Upper lobe of left lung (tissue), 6 donors: ENCODE measurements around the gene CCDC86. TPM values are rescaled to one million over a fixed set of nuclear protein-coding genes. Genes with fewer than 3 reads are reported as not detected.
A peak's percentile ranks its signal among the peaks of the same experiment; 100 is the strongest.

ENCODE experiments used
- ATAC-seq, 2 donors: fragments of 200-7000 bp; cut with Tn5 transposase; one replicate each; pipeline ENCODE4 v1.9.1; 2022; ENCODE audit warnings: mild to moderate bottlenecking in 2 of 2, moderate library complexity in 2 of 2; ENCODE audit not compliant: low FRiP score in 2 of 2
- DNase-seq, 2 donors: peaks; one replicate each; pipeline ENCODE4 v3.0.0-alpha.2; 2019 to 2020
- H3K27ac ChIP-seq, 4 donors: fragments of 200-600 bp; sonication (generic); one replicate each; pipeline ENCODE4 v1.5.1; 2016 to 2019
- H3K27me3 ChIP-seq, 4 donors: fragments of 200-600 bp; sonication (generic); one replicate each; pipeline ENCODE4 v1.5.1; 2017 to 2019
- H3K36me3 ChIP-seq, 4 donors: fragments of 200-600 bp; sonication (generic); one replicate each; pipeline ENCODE4 v1.5.1; 2016 to 2019
- H3K4me1 ChIP-seq, 4 donors: fragments of 200-600 bp; sonication (generic); one replicate each; pipeline ENCODE4 v1.5.1; 2018 to 2019
- H3K4me3 ChIP-seq, 4 donors: fragments of 200-600 bp; sonication (generic); one replicate each; pipeline ENCODE4 v1.5.1; 2017 to 2019; ENCODE audit warnings: mild to moderate bottlenecking in 2 of 4, moderate library complexity in 1 of 4
- H3K9me3 ChIP-seq, 4 donors: fragments of 200-600 bp; sonication (generic); one replicate each; pipeline ENCODE4 v1.5.1; 2018 to 2019
- EP300 ChIP-seq, 4 donors: sonication (generic); formaldehyde crosslinking; IDR thresholded peaks; one replicate each; pipeline ENCODE4 v1.5.1; 2017; ENCODE audit warnings: antibody characterized with exemption in 4 of 4, control low read depth in 2 of 4
- POLR2A ChIP-seq, 4 donors: fragments of 450-650 bp; IDR thresholded peaks; one replicate each; pipeline ENCODE4 v1.5.1; 2016 to 2017; ENCODE audit warnings: antibody characterized with exemption in 4 of 4, mild to moderate bottlenecking in 2 of 4
- POLR2AphosphoS5 ChIP-seq, 2 donors: sonication (generic); formaldehyde crosslinking; IDR thresholded peaks; one replicate each; pipeline ENCODE4 v1.5.1; 2017; ENCODE audit warnings: antibody characterized with exemption in 2 of 2
- WGBS, 2 donors: methylation state at CpG; one replicate each; pipeline ENCODE4 v1.1.5; 2017 to 2018; 5-methylcytosine and 5-hydroxymethylcytosine counted together
- total RNA-seq, 6 donors: library from RNA; depleted of rRNA in 4 of 6; stranded (reverse); fragments of >200 nt in 4 of 6; gene quantifications; one replicate each; pipeline versions ENCODE4 v1.1.0 to v1.2.1, GENCODE V29; 2016 to 2021
- TF ChIP-seq, protein P1 (sequence below), 6 experiments: fragments of 450-650 bp in 4 of 6; fragments of 200-600 bp in 2 of 6; sonication (generic) in 2 of 6; IDR thresholded peaks; one replicate each; pipeline ENCODE4 v1.5.1; 2016 to 2019; ENCODE audit warnings: antibody characterized with exemption in 6 of 6
- donor health status: DM: no; HTN: no; CAD: no; lungs with moderate emphysema.
- donor health status: DM: no; HTN: yes; CAD: no; lungs with severe emphysema.

The CCDC86 gene
- total RNA-seq, 6 donors from 2014 or later, result 9.0 to 25.1 (median 17.9) TPM

DNA sequence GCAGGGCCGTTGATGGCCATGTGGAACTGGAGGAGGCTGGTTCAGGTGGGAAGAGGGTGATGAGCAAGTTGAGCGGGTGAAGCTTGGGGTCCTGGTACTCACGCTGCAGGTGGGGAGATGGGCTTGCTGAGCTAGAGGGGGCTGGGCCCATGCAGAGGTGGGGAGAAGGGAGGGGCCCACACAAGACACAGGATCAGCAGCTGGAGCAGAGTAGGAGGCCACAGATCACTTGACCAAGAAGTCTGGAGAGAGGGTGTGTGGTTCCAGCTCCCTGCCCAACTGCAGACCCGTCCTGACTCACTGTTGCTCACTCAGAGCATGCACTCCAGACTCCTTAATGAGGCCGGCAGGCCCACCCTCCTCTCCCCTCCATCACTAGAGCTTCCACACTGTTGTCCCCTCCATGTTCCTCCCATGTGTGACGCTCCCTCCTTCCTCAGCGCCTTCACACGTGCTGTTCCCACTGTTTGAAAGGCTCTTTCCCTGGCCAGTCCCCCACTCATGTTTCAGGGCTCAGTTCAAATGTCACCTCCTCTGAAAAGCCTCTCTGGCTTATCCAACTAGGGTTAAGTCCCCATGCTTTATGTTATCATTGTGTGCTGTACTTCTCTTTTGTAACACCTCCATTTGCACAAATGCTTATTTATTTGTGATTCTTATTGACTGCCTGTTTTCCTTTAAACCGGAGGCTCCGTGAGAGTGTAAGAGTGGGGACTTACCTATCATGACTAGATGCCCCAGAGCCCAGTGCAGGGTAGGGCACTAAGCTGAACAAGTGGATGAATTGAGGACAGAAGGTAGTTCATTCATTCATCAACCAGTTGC lies 2.3 kb downstream of the CCDC86 start:
- TF ChIP-seq EP300 (IDR thresholded peaks at IDR 0.05) (no peak), POLR2A (IDR thresholded peaks at IDR 0.05) (no peak), POLR2AphosphoS5 (IDR thresholded peaks at IDR 0.05) (no peak)
- TF ChIP-seq, protein P1, sequence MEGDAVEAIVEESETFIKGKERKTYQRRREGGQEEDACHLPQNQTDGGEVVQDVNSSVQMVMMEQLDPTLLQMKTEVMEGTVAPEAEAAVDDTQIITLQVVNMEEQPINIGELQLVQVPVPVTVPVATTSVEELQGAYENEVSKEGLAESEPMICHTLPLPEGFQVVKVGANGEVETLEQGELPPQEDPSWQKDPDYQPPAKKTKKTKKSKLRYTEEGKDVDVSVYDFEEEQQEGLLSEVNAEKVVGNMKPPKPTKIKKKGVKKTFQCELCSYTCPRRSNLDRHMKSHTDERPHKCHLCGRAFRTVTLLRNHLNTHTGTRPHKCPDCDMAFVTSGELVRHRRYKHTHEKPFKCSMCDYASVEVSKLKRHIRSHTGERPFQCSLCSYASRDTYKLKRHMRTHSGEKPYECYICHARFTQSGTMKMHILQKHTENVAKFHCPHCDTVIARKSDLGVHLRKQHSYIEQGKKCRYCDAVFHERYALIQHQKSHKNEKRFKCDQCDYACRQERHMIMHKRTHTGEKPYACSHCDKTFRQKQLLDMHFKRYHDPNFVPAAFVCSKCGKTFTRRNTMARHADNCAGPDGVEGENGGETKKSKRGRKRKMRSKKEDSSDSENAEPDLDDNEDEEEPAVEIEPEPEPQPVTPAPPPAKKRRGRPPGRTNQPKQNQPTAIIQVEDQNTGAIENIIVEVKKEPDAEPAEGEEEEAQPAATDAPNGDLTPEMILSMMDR (IDR thresholded peaks at IDR 0.05), result no peak
- 64 to 70% methylated on average over 10 of the region's 10 CpGs for WGBS, 2 donors

DNA sequence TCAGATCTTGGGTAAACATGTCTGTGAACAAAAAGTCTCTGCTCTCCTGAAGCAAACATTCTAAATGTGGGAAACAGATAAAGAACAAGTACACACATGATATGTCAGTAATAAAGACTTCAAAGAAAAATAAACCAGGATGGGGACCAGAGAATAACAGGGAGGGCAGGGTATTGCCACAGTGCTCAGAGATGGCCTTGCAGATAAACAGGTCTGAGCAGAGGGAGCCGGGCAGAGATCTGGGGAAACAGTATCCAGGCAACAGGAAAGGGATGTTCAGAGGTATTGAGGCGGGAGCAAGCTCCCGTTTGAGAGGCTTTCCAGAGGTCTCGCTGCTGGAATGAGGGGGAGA lies 2.9 kb downstream of the CCDC86 start:
- no peak for ATAC-seq
- TF ChIP-seq EP300 (IDR thresholded peaks at IDR 0.05), result no peak
- TF ChIP-seq POLR2A (IDR thresholded peaks at IDR 0.05), result no peak
- no peak for TF ChIP-seq POLR2AphosphoS5 (IDR thresholded peaks at IDR 0.05)
- TF ChIP-seq, protein P1 (IDR thresholded peaks at IDR 0.05), result no peak
- Histone ChIP-seq H3K27me3 (no peaks in the 10 kb centered on the region), H3K36me3 (peaks cover 0 to 23% (median 19%) of the 10 kb centered on the region in 4 donors), H3K4me1 (peaks cover 21 to 44% (median 31%) of the 10 kb centered on the region in 4 donors), H3K4me3 (no peak overlapping the region), H3K27ac (no peak overlapping the region), H3K9me3 (no peaks in the 10 kb centered on the region)
- 37 to 48% methylated on average over 4 of the region's 4 CpGs for WGBS, 2 donors
- no peak for DNase-seq

More for the DNA sequence above, 2.3 kb downstream of the CCDC86 start:
- Histone ChIP-seq H3K4me3 (peak overlapping the region in 1 of 4 donors; percentile 15), H3K36me3 (peaks cover 0 to 17% (median 13%) of the 10 kb centered on the region in 4 donors), H3K27ac (no peak overlapping the region), H3K9me3 (no peaks in the 10 kb centered on the region), H3K4me1 (peaks cover 21 to 44% (median 31%) of the 10 kb centered on the region in 4 donors), H3K27me3 (no peaks in the 10 kb centered on the region)
- DNase-seq (no peak), ATAC-seq (no peak)

DNA sequence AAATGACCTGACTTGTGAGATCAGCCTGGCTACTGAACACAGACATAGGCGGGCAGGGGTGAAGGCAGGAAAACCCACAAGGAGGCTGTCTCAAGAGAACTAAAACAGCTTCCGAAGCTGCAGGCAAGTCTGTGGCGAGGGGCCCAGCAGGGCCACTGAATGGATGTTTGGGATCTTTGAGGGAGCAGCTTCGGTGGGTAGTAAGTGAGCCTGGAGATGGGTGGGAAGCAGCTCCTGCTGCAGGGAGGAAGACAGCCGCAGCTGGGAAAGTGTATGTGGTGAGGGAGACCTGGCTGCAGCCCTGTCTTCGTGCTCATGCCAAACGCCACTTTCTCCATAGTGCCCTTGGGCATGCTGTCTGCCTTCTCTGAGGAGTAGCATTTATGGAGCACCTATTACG lies 3.4 kb downstream of the CCDC86 start:
- H3K36me3 ChIP-seq, result peaks cover 0 to 28% (median 24%) of the 10 kb centered on the region in 4 donors
- no peak for ATAC-seq
- peaks cover 21 to 44% (median 31%) of the 10 kb centered on the region in 4 donors for H3K4me1 ChIP-seq
- no peak for DNase-seq
- H3K4me3 ChIP-seq, result no peak overlapping the region
- WGBS, 2 donors, result 87 to 88% methylated on average over 8 of the region's 8 CpGs
- H3K27me3 ChIP-seq, result no peaks in the 10 kb centered on the region
- TF ChIP-seq POLR2A (IDR thresholded peaks at IDR 0.05) (no peak), EP300 (IDR thresholded peaks at IDR 0.05) (no peak), POLR2AphosphoS5 (IDR thresholded peaks at IDR 0.05) (no peak)
- TF ChIP-seq, protein P1 (IDR thresholded peaks at IDR 0.05), result no peak
- H3K9me3 ChIP-seq, result no peaks in the 10 kb centered on the region
- H3K27ac ChIP-seq, result no peak overlapping the region

DNA sequence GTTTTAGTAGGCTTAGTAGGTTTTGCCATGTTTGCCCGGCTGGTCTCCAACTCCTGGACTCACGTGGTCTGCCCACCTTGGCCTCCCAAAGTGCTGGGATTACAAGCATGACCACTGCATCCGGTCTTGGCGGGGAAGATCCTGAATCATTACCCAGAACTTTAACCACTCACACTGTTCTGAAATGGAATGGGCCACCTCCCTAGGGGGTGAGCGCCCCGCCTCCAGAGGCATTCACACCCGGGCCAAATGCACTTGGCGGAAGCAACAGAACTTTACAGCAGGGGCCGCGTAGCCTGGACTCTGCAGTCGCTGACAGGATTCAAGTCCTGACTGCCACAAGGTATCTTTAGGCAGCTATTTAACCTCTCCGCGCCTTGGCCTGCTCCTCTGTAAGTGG lies 5.4 kb downstream of the CCDC86 start:
- TF ChIP-seq, protein P1 (IDR thresholded peaks at IDR 0.05), result no peak
- TF ChIP-seq EP300 (IDR thresholded peaks at IDR 0.05), result no peak
- TF ChIP-seq POLR2A (IDR thresholded peaks at IDR 0.05), result no peak
- no peak for TF ChIP-seq POLR2AphosphoS5 (IDR thresholded peaks at IDR 0.05)
- no peaks in the 10 kb centered on the region for H3K27me3 ChIP-seq
- H3K4me1 ChIP-seq, result peaks cover 14 to 28% (median 22%) of the 10 kb centered on the region in 4 donors
- peaks cover 0 to 46% (median 35%) of the 10 kb centered on the region in 4 donors for H3K36me3 ChIP-seq
- 71 to 74% methylated on average over 12 of the region's 13 CpGs for WGBS, 2 donors
- no peak for DNase-seq
- no peak overlapping the region for H3K27ac ChIP-seq
- no peak overlapping the region for H3K4me3 ChIP-seq
- H3K9me3 ChIP-seq, result no peaks in the 10 kb centered on the region
- no peak for ATAC-seq
